ENCODE results near the gene POU2F1.

Gene POU2F1

GRCh38 chr1:167373986-167374385 is 153.3 kb downstream of the POU2F1 start:
- no peak for DNase-seq

DNA sequence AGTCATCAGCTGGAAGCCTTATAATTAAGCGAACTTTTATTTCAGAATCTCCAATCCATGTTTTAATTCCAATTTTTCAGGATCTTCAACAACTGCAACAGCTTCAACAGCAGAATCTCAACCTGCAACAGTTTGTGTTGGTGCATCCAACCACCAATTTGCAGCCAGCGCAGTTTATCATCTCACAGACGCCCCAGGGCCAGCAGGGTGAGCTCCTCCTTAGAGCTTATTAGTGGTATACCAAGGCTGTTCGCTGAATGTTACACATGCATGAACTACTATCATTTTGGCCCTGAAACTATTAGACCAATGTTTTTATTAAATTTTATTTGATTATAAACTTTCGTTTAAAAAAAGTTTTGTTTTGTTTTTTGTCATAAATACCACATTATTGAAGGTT is 155.3 kb downstream of the POU2F1 start:
- DNase-seq = no peak

GRCh38 chr1:167387251-167387910 is 166.7 kb downstream of the POU2F1 start:
- DNase-seq = no peak

- DNase-seq = no peak
Measured at GRCh38 chr1:167388976-167389375, 168.3 kb downstream of the POU2F1 start.

- DNase-seq = no peak
Measured at GRCh38 chr1:167392200-167392696, 171.6 kb downstream of the POU2F1 start.

DNA sequence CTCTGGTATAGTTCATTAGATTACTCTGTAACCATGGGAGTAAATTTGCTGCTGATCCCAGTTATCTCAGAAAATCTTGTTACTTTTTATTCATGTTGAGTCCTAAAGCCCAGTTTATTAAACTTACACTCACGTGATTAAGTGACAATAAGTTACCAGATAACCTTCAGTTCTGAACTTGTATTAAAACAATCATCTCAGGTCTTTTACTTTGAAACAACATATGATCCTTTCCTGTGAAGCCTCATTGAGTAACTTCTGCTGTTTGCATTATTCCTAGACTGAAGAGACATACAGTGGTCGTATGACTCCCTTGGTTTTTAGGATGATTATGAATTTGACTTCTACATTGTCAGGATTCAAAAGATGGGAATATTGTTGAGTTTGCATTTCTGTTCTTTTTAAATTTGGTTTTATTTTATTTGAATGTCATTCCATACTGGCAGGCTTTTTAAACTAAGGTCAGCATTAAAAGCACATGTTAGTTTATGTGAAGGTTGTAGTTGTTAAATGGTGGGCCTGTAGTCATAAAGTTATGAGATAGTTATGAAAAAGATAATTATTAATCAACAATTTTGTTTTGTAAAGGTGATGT is 179.8 kb downstream of the POU2F1 start:
- no peak for DNase-seq

GRCh38 chr1:167401260-167401873 is 180.7 kb downstream of the POU2F1 start:
- DNase-seq = peak; percentile 57

GRCh38 chr1:167404161-167404888 is 183.6 kb downstream of the POU2F1 start:
- DNase-seq = no peak

DNA sequence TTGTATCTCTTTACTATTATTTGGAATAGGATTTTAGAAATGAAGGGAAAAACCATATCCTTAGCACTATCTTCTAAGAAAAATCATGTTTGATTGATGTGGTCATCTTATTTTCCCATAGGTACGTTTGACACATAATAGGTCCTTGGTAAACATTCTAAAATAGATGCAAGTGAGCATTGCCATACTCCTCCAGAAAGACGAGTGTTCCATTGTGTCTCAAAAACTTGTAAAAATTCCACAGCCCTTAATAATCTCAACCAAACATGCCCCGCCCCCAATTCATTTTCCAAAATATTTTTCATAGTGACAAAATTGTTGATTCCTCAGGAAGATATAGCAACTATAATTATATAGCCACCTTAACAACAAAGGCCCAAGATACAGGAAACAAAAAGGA is 184.2 kb downstream of the POU2F1 start:
- DNase-seq = no peak

DNA sequence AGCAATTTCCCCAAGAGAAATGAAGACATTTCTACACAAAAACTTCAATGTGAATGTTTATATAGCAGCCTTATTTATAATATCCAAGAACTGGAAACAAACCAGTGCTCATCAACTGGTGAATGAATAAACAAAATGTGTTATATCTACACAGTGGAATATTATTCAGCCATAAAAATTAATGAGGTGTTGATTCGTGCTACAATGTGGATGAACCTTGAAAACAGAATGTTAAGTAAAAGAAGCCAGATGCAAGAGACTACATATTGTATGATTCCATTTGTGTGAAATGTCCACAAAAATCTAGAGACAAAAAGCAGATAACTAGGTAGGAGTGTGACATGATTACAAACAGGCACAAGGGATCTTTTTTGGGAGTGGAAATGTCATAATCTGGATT is 187.7 kb downstream of the POU2F1 start:
- no peak for DNase-seq

- DNase-seq = no peak
Measured at GRCh38 chr1:167409183-167409582, 188.5 kb downstream of the POU2F1 start.

DNA sequence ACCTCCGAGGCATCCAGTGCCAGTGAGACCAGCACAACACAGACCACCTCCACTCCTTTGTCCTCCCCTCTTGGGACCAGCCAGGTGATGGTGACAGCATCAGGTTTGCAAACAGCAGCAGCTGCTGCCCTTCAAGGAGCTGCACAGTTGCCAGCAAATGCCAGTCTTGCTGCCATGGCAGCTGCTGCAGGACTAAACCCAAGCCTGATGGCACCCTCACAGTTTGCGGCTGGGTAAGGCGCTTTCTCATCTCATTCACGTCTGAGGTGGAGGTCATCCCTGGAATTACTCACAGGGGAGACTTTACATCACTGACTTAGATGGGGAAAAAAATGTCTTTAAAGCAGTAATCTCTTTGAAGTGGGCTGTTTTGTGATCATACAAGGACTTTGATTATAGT is 191.4 kb downstream of the POU2F1 start:
- no peak for DNase-seq

GRCh38 chr1:167412920-167413319 is 192.2 kb downstream of the POU2F1 start:
- DNase-seq = no peak

- no peak for DNase-seq
Measured at GRCh38 chr1:167413328-167413727, 192.6 kb downstream of the POU2F1 start.

DNA sequence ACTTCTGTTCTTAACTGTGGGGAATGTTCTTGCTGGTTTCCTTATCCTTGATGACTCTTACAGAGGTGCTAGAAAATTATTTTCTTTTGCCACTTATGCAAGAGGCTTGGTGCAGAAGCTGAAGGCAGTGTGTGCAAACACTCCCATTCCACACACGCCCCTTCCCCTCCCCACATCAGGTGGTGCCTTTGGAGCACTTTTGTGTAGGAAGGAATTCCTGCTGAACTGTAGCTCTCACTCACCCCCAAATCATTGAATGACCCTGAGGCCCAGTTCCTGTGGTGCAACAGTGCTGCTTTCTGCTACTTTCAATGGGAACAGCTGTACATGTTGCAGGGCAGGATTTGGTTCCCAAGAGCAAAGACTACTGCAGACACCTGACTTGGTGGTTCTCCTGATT is 195.8 kb downstream of the POU2F1 start:
- DNase-seq = no peak

DNA sequence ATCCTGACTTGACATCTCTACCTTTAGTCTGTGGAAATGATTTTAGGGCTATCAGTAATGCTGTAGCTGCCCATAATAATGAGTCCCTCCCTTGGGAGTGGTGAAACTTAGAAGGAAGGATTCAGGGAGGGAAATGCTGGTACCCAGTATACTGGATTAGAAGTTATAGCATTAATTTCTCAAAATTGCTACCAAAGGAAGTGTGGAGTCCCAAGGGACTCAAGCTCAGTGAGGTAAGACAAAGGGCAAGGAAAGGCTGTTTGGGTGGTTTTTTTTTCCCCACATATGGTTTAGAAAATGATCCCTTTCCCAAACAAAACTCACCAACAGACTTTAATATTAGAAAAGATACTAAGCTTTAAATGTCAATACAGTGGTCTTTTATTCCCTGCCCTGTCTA is 197.7 kb downstream of the POU2F1 start:
- no peak for DNase-seq

DNA sequence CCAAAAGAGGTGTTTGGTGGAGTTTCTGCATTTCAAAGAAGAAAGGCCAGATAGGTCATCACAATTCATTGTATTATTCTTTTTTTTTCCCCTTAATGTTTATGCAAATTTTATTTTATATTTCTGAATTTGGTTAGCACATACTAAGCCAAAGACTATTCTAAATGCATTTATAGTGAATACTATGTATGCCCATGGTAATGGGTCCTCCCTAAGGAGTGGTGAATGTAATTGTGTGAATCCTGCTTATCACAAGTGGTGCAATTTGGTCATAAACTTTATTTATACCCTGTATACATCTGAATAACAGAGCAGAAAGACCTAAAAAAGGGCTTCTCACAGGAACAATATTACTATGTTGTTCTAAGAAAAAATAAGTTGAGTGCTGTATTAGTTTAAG is 198.6 kb downstream of the POU2F1 start:
- no peak for DNase-seq

DNA sequence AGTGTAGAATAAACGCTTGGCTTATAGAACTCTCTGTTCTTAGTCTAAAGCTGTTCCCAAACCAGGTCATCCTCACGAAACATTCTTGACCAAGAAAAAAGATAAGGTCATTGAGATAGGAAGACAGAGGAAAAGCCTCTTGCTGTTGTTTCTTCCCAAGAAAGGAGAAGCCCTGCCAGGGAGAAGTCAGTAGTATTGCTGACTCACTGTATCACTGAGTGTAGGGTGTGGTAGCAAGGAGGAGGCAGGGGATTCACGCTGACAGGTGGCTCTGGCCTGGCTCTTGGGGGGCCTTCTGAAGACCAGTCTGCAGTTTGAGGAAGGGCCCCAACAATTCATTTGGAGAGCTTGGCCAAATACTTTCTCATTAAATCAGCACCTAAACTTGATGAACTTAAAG is 199.8 kb downstream of the POU2F1 start:
- no peak for DNase-seq

DNA sequence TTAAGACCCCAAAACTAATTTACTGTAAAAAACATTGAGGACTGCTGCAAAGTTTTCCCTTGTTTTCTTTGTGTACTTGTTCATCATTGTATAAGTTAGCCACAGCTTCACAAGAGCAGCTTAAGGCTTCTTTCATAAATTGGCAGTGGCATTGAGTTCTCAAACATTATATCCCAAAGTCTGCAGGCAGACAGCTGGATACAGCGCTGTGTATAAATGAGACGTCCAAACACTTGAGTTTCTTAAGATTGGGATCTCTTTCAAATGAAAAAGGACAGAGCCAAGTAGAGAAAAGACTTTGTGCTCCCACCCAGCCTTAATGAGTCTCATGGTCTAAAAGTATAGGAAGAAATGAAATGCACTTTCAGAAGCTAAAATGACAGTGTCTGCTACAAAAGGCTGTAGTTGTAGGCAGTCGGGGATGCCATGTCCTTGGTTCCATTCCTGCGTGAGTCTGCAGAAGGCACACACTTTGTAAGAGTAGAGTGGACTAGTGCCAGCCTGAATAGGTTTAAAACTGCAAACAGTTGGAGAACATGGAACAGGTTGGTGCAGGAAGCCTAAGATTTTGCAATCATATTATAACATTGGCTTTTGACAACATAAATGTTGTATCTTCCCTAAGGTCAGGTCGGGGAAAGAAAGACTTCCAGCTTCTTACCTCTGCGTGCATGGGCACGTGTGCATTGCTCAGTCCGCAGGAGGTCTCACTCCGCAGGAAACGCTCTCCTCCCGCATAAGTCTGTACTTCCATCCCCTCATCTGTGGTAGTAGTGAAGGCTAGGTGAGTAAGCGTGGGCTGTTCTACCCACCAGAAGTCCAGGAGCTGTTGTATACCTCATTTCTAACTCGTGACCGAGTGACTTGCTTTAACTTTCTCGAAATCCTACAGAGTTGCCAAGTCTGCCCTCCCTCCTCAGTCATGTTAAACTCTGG is 203.3 kb downstream of the POU2F1 start:
- no peak for DNase-seq

DNA sequence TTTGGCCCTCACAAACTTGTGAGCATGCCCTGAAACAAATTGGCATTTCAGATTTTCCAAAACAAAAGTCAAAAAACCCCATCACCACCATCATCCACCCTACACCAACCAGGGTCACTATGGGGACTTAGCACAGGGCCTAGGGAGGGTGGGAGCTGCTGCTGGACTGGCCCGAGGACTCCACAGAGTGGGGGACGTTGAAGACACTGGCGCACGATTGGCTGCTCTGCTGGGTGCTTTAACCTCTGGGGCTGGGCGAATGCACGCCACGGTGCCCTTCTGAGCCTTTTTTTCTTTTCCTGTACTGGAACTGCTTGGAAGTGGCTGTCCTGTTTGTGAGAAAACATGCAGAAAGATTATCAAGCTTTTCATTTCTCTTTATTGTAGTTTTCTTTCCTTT is 204.8 kb downstream of the POU2F1 start:
- DNase-seq = no peak

- no peak for DNase-seq
Measured at GRCh38 chr1:167426716-167427115, 206.0 kb downstream of the POU2F1 start.

DNA sequence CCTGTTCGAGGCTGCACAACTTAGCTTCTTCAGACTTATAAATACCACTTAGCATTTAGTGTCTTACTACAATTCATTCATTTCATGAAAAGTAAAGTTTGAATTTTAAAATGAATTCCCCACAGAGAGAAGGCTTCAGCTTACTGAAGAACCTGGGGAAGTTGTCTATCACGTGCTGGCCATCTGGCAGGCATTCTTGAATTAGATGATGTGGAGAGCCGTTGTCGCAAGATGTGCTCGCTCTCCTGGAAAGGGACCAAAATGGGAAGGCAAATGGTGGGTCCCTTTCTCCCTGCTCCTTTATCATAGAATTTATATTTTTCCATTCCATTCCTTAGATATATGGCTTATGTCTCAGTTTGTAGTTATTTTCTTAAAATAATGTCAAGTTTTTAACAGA is 207.2 kb downstream of the POU2F1 start:
- DNase-seq = no peak

DNA sequence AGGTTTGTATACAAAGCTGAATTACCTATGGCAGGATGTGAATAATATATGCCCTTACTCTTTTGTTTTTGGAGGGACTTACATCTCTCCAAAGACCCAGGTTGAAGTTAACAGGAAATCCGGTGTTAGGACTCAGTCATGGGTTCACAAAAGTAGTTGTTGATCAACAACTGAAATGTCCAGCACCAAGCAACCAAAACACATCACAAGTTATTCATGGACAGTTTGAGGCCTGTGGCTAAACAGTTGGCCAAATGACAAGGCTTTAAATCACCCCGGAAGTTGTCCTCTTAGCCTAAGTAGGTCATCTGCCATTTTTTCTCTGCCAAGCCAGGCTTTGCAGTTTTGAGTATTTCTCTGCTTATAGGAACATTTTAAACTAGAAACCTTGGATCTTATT is 207.7 kb downstream of the POU2F1 start:
- peak; percentile 45 for DNase-seq

Measured in CD4-positive, alpha-beta T cell treated with Interleukin-4 for 4 hours (primary cell).